PC-9 (cell line): Measurements from ENCODE around the gene PLEKHG2. TPM values are rescaled to one million over a fixed set of nuclear protein-coding genes. Genes with fewer than 3 reads are reported as not detected.
A peak's percentile ranks its signal among the peaks of the same experiment; 100 is the strongest.

Experiments
- BruUV-seq: library from RNA; stranded (reverse); fragments of 400-500 nt; replicated peaks from 2 replicates; lab custom pipeline; 2021; lab: Mats Ljungman, UMichigan
- CTCF ChIA-PET: fragments of 300-600 bp; sonication (Branson Sonifier 250); formaldehyde crosslinking; loops from one replicate; lab custom pipeline; 2022; ENCODE audit warnings: antibody characterized with exemption; lab: Charles Lee
- POLR2A ChIA-PET: fragments of 300-600 bp; sonication (Branson Sonifier 250); formaldehyde crosslinking; loops from one replicate; lab custom pipeline; 2022; ENCODE audit warnings: antibody characterized with exemption; ENCODE audit not compliant: unreplicated experiment; lab: Charles Lee
- DNase-seq, 2 experiments: peaks; one replicate each; pipeline versions ENCODE4 v3.0.0 to v3.0.0-alpha.2; 2015 to 2022; ENCODE audit warnings: mixed read lengths in 1 of 2
- H2AFZ ChIP-seq: fragments of 200-600 bp; sonication (generic); 2 replicates; pipeline ENCODE4 v1.8.1; 2017; ENCODE audit warnings: antibody characterized with exemption
- H3F3A ChIP-seq: fragments of 200-600 bp; sonication (generic); 2 replicates; pipeline ENCODE4 v1.8.1; 2017; ENCODE audit warnings: antibody characterized with exemption, mild to moderate bottlenecking, low read depth; ENCODE audit not compliant: insufficient read depth
- H3K27ac ChIP-seq: fragments of 200-600 bp; sonication (generic); 2 replicates; pipeline ENCODE4 v1.6.1; 2016; ENCODE audit warnings: mixed run types
- H3K27me3 ChIP-seq: fragments of 200-600 bp; sonication (generic); 2 replicates; pipeline ENCODE4 v1.6.1; 2016; ENCODE audit warnings: low read depth, mixed run types; ENCODE audit not compliant: insufficient read depth
- H3K36me3 ChIP-seq: fragments of 200-600 bp; sonication (generic); 2 replicates; pipeline ENCODE4 v1.6.1; 2016; ENCODE audit warnings: low read depth, mixed run types
- H3K4me1 ChIP-seq: fragments of 200-600 bp; sonication (generic); replicated peaks from 2 replicates; pipeline ENCODE4 v1.6.1; 2016; ENCODE audit warnings: mixed run types; ENCODE audit not compliant: insufficient read depth
- H3K4me2 ChIP-seq: fragments of 200-600 bp; sonication (generic); 2 replicates; pipeline ENCODE4 v1.6.1; 2017; ENCODE audit warnings: mixed run types
- H3K4me3 ChIP-seq: fragments of 200-600 bp; sonication (generic); 2 replicates; pipeline ENCODE4 v1.6.1; 2016; ENCODE audit warnings: mixed run types
- H3K79me2 ChIP-seq: fragments of 200-600 bp; sonication (generic); 2 replicates; pipeline ENCODE4 v1.6.1; 2017; ENCODE audit warnings: low read depth, mixed run types
- H3K9me2 ChIP-seq: fragments of 200-600 bp; sonication (generic); 2 replicates; pipeline ENCODE4 v1.8.1; 2017; ENCODE audit warnings: mild to moderate bottlenecking; ENCODE audit not compliant: insufficient read depth
- H3K9me3 ChIP-seq: fragments of 200-600 bp; sonication (generic); 2 replicates; pipeline ENCODE4 v1.8.1; 2016; ENCODE audit warnings: low read depth; ENCODE audit not compliant: insufficient read depth
- H4K20me1 ChIP-seq: fragments of 200-600 bp; sonication (generic); 2 replicates; pipeline ENCODE4 v1.8.1; 2017; ENCODE audit not compliant: insufficient read depth
- CTCF ChIP-seq: fragments of 200-600 bp; sonication (generic); conservative IDR thresholded peaks from 2 replicates; pipeline ENCODE4 v1.6.1; 2017; ENCODE audit warnings: mixed run types, antibody characterized with exemption, mild to moderate bottlenecking, moderate library complexity
- EZH2 ChIP-seq: fragments of 200-600 bp; sonication (generic); IDR thresholded peaks from 2 replicates; pipeline ENCODE4 v1.8.0; 2017; ENCODE audit warnings: antibody characterized with exemption, low read depth
- intact Hi-C: fragments of 100-400 bp; cut with micrococcal nuclease; formaldehyde crosslinking; loops from one replicate; pipeline ENCODE4 v1.10.0; 2022; ENCODE audit not compliant: unreplicated experiment
- microRNA-seq: library from miRNA; unstranded; fragments of <30 nt; microRNA quantifications from one replicate; pipeline ENCODE4 v1.2.0, GENCODE V29; 2021; ENCODE audit warnings: borderline number of aligned reads, borderline replicate concordance
- total RNA-seq: library from RNA; stranded (reverse); gene quantifications from 2 replicates; pipeline ENCODE4 v1.2.3, GENCODE V29; 2021

Gene PLEKHG2
- total RNA-seq, 1 experiment from 2014 or later = 26.1 TPM

- no peaks in the 10 kb centered on the region for H3K79me2 ChIP-seq
- H3K9me3 ChIP-seq = no peaks in the 10 kb centered on the region
- H3K27me3 ChIP-seq = no peaks in the 10 kb centered on the region
- intact Hi-C loops = loop anchor here (2.0 kb wide), 1 partner anchor 59 kb away; the partner anchor contains the start of gene EID2B
- TF ChIP-seq CTCF (peak; percentile 84), EZH2 (no peak)
- no peak overlapping the region for H3K27ac ChIP-seq
- no peaks in the 10 kb centered on the region for H3K4me1 ChIP-seq
- ChIA-PET POLR2A (no interaction called here), CTCF (no interaction called here)
- 0 out of 2 replicates have a peak, but pooled peaks cover 3% of the 10 kb centered on the region for H4K20me1 ChIP-seq
- DNase-seq = peak in 1 of 2 experiments; percentile 48
- H3K4me2 ChIP-seq = no peak overlapping the region
- no peak overlapping the region for H3K4me3 ChIP-seq
- H3K9me2 ChIP-seq = no peaks in the 10 kb centered on the region
- peaks cover 9% of the 10 kb centered on the region; the same call in 1 of the 2 replicates for H3F3A ChIP-seq
- no TSS peak for BruUV-seq
- H3K36me3 ChIP-seq = 0 out of 2 replicates have a peak, but pooled peaks cover 19% of the 10 kb centered on the region
- H2AFZ ChIP-seq = no peak overlapping the region
Observed at GRCh38 chr19:39474139-39474620, 61.7 kb downstream of the PLEKHG2 start.

- no peaks in the 10 kb centered on the region for H4K20me1 ChIP-seq
- intact Hi-C loops = loop anchor here (2.0 kb wide), 1 partner anchor 57 kb away; the partner anchor contains the start of gene EID2B
- TF ChIP-seq EZH2 (no peak), CTCF (no peak)
- H3K4me3 ChIP-seq = no peak overlapping the region
- no peaks in the 10 kb centered on the region for H3K9me2 ChIP-seq
- POLR2A ChIA-PET = no interaction called here
- no peaks in the 10 kb centered on the region for H3K9me3 ChIP-seq
- H2AFZ ChIP-seq = no peak overlapping the region
- no TSS peak for BruUV-seq
- H3F3A ChIP-seq = peaks cover 13% of the 10 kb centered on the region; the same call in 1 of the 2 replicates
- H3K79me2 ChIP-seq = peaks cover under 1% of the 10 kb centered on the region; the same call in 1 of the 2 replicates
- no peaks in the 10 kb centered on the region for H3K27me3 ChIP-seq
- no peak overlapping the region for H3K4me2 ChIP-seq
- H3K4me1 ChIP-seq = 0 out of 2 replicates have a peak, but pooled peaks cover 6% of the 10 kb centered on the region
- 0 out of 2 replicates have a peak, but pooled peaks cover 17% of the 10 kb centered on the region for H3K36me3 ChIP-seq
- CTCF ChIA-PET = interaction anchor here (0.6 to 0.7 kb wide), 2 partner anchors 320 to 413 kb away, joined by 6 to 10 read pairs; no protein-coding TSS in a partner anchor
- no peak overlapping the region for H3K27ac ChIP-seq
- no peak for DNase-seq
Observed at GRCh38 chr19:39475748-39476147, 63.3 kb downstream of the PLEKHG2 start.

Small RNAs within 50 kb of the gene (microRNA-seq; reads per million reads assigned to microRNA genes)
- not detected for gene MIR4530

Other genes with a start within 250 kb of the PLEKHG2 start
- 22.7 and 23.2 TPM in 2 replicates for gene NCCRP1, start 215.7 kb upstream of the PLEKHG2 start, total RNA-seq
- gene SYCN, start 208.4 kb upstream of the PLEKHG2 start, total RNA-seq = not detected in 2 replicates
- gene IFNL3, start 167.7 kb upstream of the PLEKHG2 start, total RNA-seq = not detected in 2 replicates
- not detected in 2 replicates for gene IFNL4, start 163.8 kb upstream of the PLEKHG2 start, total RNA-seq
- gene IFNL2, start 144.3 kb upstream of the PLEKHG2 start, total RNA-seq = not detected in 2 replicates
- gene IFNL1, start 116.3 kb upstream of the PLEKHG2 start, total RNA-seq = not detected in 2 replicates
- 2.3 and 4.0 TPM in 2 replicates for gene LRFN1, start 91.8 kb upstream of the PLEKHG2 start, total RNA-seq
- 0.78 TPM in 1 of 2 replicates, not detected in the other for gene GMFG, start 76.6 kb upstream of the PLEKHG2 start, total RNA-seq
- 152 and 163 TPM in 2 replicates for gene SAMD4B, start 70.2 kb upstream of the PLEKHG2 start, total RNA-seq
- gene PAF1, start 21.6 kb upstream of the PLEKHG2 start, total RNA-seq = 54.3 and 61.1 TPM in 2 replicates
- 18.6 and 30.9 TPM in 2 replicates for gene MED29, start 21.3 kb upstream of the PLEKHG2 start, total RNA-seq
- 31.0 and 36.3 TPM in 2 replicates for gene ZFP36, start 5.8 kb upstream of the PLEKHG2 start, total RNA-seq
- gene RPS16, start 23.3 kb downstream of the PLEKHG2 start, total RNA-seq = 2,510 and 2,860 TPM in 2 replicates
- 99.7 and 118 TPM in 2 replicates for gene SUPT5H, start 32.9 kb downstream of the PLEKHG2 start, total RNA-seq
- 85.5 and 95.9 TPM in 2 replicates for gene TIMM50, start 68.2 kb downstream of the PLEKHG2 start, total RNA-seq
- gene DLL3, start 86.3 kb downstream of the PLEKHG2 start, total RNA-seq = 1.4 and 3.6 TPM in 2 replicates
- 0.35 TPM in 1 of 2 replicates, not detected in the other for gene SELENOV, start 102.5 kb downstream of the PLEKHG2 start, total RNA-seq
- gene EID2B, start 120.2 kb downstream of the PLEKHG2 start, total RNA-seq = 2.3 and 3.4 TPM in 2 replicates
- 14.6 TPM in 2 replicates for gene EID2, start 127.5 kb downstream of the PLEKHG2 start, total RNA-seq
- gene LGALS13, start 189.9 kb downstream of the PLEKHG2 start, total RNA-seq = not detected in 2 replicates
- not detected in 2 replicates for gene LGALS16, start 243.2 kb downstream of the PLEKHG2 start, total RNA-seq